ENCODE results near the gene SLC22A17.
"Not testable (repeated sequence)": the region's sequence is repeated elsewhere in the genome, so short reads cannot be mapped to it uniquely, and the experiment has no call there.

GRCh38 chr14:23325746-23326145 is 26.9 kb downstream of the SLC22A17 start:
- not testable (repeated sequence) for TF ChIP-seq EZH2phosphoT487 (IDR thresholded peaks at IDR 0.05; ENCODE audit: insufficient read depth, low read depth); EZH2 (IDR thresholded peaks at IDR 0.05; ENCODE audit: insufficient read depth, poor library complexity, severe bottlenecking)
